Measurements from ENCODE around the gene SRCIN1.

SRCIN1 gene

DNA sequence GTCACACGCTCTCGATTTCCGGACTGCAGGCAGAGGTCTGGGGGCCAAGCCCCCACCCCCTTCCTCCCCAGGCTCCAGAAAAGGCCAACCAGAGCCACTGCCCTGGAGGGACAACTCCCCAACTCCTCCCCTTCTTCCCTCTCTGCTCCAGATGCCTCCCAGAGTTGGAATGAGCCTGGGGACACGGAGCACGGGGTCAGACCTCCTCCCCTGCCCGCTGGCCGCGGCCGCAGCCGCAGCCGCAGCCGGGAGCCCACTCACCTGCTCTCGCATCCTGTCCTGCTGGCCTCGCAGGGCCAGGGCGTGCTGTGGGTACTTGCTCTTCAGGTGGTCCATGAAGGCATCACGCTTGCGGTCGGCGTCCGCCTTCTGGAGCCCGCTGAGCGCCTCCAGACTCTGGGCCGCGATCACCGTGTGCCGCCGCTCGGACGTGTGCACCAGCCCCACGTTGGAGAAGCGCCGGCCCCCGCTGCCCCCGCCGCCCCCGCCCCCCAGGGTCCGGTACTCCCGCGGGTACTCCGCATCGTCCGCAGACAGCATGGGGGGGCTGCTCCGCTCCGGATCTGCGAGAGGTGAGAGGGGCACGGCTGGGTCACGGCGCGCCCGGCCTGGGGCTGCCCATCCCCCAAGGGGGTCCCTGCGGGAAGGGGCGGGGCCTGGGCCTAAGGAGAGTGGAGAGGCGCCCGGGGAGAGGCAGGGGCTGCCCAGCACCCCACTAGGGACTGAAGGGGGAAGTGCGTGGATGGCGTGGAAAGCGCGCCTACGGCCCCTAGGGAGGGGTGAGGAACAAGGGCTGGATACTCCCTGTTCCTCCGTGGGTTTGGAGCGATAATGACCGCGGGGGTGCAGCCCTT is 27.3 kb downstream of the SRCIN1 start:
- Histone ChIP-seq H3K4me1 (ENCODE audit: insufficient read depth, low read length) (peaks cover 24% of the 10 kb centered on the region), H3K36me3 (ENCODE audit: insufficient read depth, low read length) (no peaks in the 10 kb centered on the region), H3K9me3 (ENCODE audit: low read length) (no peaks in the 10 kb centered on the region), H3K4me3 (ENCODE audit: low read length) (peak overlapping the region; percentile 27), H3K27me3 (ENCODE audit: insufficient read depth, low read length) (no peaks in the 10 kb centered on the region), H2AFZ (ENCODE audit: low read depth, low read length) (no peak overlapping the region)

DNA sequence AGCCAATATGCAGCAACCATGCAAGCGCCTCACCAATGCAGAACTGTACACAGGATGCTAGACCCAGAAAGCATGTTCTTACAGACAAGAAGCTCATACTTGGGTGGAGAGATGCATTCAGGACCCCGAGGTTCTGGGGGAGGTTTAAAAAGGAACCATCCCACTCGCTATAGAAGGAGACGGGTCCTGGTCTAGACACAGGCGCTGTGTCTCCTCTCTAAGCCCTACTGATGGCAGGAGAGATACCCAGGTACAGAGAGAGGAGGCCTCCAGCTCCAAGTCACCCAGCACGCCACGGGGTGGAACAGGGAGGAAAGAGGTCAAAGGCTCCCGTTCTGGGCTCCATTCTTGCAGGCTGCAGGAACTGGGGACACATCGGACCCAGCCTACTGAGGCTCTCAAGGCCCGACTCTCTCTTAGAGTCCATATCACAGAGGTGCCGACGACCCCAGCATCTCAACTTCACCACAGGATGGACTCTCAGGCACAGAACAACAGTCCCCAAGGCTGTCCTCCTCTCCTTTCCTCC is 28.0 kb downstream of the SRCIN1 start:
- no peaks in the 10 kb centered on the region for H3K9me3 ChIP-seq (ENCODE audit: low read length)
- peak overlapping the region; percentile 25 for H3K4me3 ChIP-seq (ENCODE audit: low read length)
- H3K4me1 ChIP-seq (ENCODE audit: insufficient read depth, low read length), result peaks cover 29% of the 10 kb centered on the region
- no peaks in the 10 kb centered on the region for H3K27me3 ChIP-seq (ENCODE audit: insufficient read depth, low read length)
- no peaks in the 10 kb centered on the region for H3K36me3 ChIP-seq (ENCODE audit: insufficient read depth, low read length)
- H2AFZ ChIP-seq (ENCODE audit: low read depth, low read length), result no peak overlapping the region

- H3K4me1 ChIP-seq (ENCODE audit: insufficient read depth, low read length), result peaks cover 29% of the 10 kb centered on the region
- H3K4me3 ChIP-seq (ENCODE audit: low read length), result no peak overlapping the region
- no peaks in the 10 kb centered on the region for H3K9me3 ChIP-seq (ENCODE audit: low read length)
- no peak overlapping the region for H2AFZ ChIP-seq (ENCODE audit: low read depth, low read length)
- no peaks in the 10 kb centered on the region for H3K27me3 ChIP-seq (ENCODE audit: insufficient read depth, low read length)
- no peaks in the 10 kb centered on the region for H3K36me3 ChIP-seq (ENCODE audit: insufficient read depth, low read length)
Measured at GRCh38 chr17:38577244-38577643, 28.5 kb downstream of the SRCIN1 start.

DNA sequence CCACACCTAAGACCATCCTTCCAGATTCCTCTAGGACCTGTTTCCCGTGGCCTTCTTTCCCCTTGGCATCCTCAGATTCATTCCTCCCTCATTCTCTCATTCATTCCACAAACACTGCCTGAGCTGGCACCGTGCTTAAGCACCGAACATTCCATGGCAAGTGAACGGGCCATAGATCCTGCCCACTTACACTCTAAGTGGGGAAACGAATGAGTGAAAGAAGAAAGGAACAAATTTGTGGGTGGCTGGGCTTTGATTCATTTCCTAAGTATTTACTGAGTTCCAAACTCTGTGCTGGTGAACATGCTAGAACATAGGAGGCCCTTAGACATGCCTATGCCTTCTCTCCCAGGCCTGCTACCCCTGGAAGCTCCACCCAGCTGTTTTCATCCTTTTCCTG is 30.0 kb downstream of the SRCIN1 start:
- H3K27me3 ChIP-seq (ENCODE audit: insufficient read depth, low read length), result no peaks in the 10 kb centered on the region
- peaks cover 38% of the 10 kb centered on the region for H3K4me1 ChIP-seq (ENCODE audit: insufficient read depth, low read length)
- no peaks in the 10 kb centered on the region for H3K36me3 ChIP-seq (ENCODE audit: insufficient read depth, low read length)
- no peaks in the 10 kb centered on the region for H3K9me3 ChIP-seq (ENCODE audit: low read length)
- no peak overlapping the region for H3K4me3 ChIP-seq (ENCODE audit: low read length)
- H2AFZ ChIP-seq (ENCODE audit: low read depth, low read length), result no peak overlapping the region

DNA sequence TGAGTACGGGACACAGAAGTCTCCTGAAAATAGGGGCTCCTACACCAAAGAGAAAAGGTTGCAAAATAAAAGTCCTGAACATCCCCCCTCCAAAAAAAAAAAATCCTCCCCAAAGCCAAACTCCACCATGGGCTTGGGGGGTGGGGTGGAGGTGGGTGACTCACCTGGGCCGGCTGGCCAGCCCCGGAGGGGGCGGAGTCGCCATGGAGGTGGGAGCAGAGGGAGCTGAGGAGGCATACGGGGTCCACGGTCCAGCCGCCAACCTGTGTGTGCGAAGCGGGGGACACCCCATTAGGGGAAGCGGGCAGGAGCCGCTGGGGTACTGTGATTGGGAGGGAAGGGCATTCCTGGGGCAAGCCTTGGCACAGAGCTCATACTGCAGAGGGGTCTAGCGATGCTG is 31.0 kb downstream of the SRCIN1 start:
- no peaks in the 10 kb centered on the region for H3K36me3 ChIP-seq (ENCODE audit: insufficient read depth, low read length)
- no peaks in the 10 kb centered on the region for H3K9me3 ChIP-seq (ENCODE audit: low read length)
- H3K4me1 ChIP-seq (ENCODE audit: insufficient read depth, low read length), result peaks cover 33% of the 10 kb centered on the region
- H2AFZ ChIP-seq (ENCODE audit: low read depth, low read length), result no peak overlapping the region
- H3K4me3 ChIP-seq (ENCODE audit: low read length), result no peak overlapping the region
- H3K27me3 ChIP-seq (ENCODE audit: insufficient read depth, low read length), result no peaks in the 10 kb centered on the region

- Histone ChIP-seq H2AFZ (ENCODE audit: low read depth, low read length) (no peak overlapping the region), H3K36me3 (ENCODE audit: insufficient read depth, low read length) (no peaks in the 10 kb centered on the region), H3K4me1 (ENCODE audit: insufficient read depth, low read length) (peaks cover 26% of the 10 kb centered on the region), H3K27me3 (ENCODE audit: insufficient read depth, low read length) (no peaks in the 10 kb centered on the region), H3K9me3 (ENCODE audit: low read length) (no peaks in the 10 kb centered on the region), H3K4me3 (ENCODE audit: low read length) (peak overlapping the region; percentile 19)
Measured at GRCh38 chr17:38572669-38573365, 32.9 kb downstream of the SRCIN1 start.

DNA sequence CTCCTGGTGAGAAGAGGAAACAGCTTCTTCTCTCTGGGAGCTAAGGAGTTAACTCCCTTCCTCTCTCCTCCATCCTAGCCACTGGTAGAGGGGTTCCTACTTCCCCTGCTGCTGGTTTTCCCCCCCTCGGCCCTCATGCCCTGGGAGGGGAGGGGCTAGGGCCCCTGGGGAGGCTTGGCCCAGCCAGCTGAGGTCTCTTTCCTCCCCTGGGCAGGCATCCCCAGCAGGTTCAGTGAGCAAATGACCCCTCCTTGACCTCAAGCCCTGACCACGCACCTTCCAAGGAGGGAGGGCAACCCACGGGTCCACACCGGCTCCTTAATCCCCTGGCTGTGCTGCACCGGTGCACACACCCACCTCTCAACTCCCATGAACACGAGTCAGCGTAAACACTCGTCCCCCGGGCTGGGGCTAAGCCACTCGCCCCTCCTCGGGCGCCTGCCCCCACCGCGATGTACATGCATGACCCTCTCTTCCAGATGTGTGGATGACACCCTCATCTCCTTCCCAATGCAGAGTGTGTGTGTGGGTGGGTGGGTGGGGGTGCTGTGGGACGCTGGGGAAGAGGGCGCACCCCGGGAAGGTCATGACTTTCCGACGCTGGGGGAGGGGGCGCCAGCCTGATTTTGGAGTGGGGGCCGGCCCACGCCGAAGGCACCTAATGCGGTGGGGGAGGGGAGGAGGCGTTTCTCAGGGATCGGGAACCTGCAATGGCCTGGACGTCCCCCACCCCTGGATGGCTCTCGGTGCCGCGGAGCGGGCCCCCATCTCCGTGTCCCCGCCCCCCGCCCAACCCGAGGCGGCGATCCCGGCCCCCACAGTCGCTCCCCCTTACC is 33.7 kb downstream of the SRCIN1 start:
- H3K4me1 ChIP-seq (ENCODE audit: insufficient read depth, low read length), result peaks cover 24% of the 10 kb centered on the region
- no peak overlapping the region for H3K4me3 ChIP-seq (ENCODE audit: low read length)
- no peaks in the 10 kb centered on the region for H3K36me3 ChIP-seq (ENCODE audit: insufficient read depth, low read length)
- no peaks in the 10 kb centered on the region for H3K27me3 ChIP-seq (ENCODE audit: insufficient read depth, low read length)
- H3K9me3 ChIP-seq (ENCODE audit: low read length), result no peaks in the 10 kb centered on the region
- no peak overlapping the region for H2AFZ ChIP-seq (ENCODE audit: low read depth, low read length)

GRCh38 chr17:38569701-38570512 is 35.8 kb downstream of the SRCIN1 start:
- Histone ChIP-seq H3K4me3 (ENCODE audit: low read length) (no peak overlapping the region), H3K27me3 (ENCODE audit: insufficient read depth, low read length) (no peaks in the 10 kb centered on the region), H2AFZ (ENCODE audit: low read depth, low read length) (no peak overlapping the region), H3K9me3 (ENCODE audit: low read length) (no peaks in the 10 kb centered on the region), H3K4me1 (ENCODE audit: insufficient read depth, low read length) (peaks cover 40% of the 10 kb centered on the region), H3K36me3 (ENCODE audit: insufficient read depth, low read length) (no peaks in the 10 kb centered on the region)

- Histone ChIP-seq H3K27me3 (ENCODE audit: insufficient read depth, low read length) (no peaks in the 10 kb centered on the region), H3K36me3 (ENCODE audit: insufficient read depth, low read length) (no peaks in the 10 kb centered on the region), H3K4me1 (ENCODE audit: insufficient read depth, low read length) (peaks cover 50% of the 10 kb centered on the region)
Measured at GRCh38 chr17:38568845-38569510, 36.8 kb downstream of the SRCIN1 start.

DNA sequence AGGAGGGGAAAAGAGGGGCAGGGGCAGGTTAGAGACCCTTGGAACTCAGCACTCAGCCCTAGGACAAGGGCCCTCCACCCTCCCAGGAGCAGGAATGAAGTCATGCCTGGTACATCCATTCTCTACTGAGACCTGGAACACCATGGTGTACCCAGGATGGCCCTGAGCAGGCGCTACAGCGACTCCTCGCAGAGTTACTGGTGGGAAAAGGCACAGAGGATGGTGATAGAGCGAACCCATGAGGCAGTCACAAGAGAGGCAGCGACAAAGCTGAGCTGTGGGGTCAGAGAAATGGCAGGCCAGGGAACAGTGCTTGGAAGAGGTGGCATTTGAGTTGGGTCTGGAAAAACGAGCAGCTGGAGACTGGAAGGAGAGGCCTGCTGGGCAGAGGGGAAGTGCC is 37.5 kb downstream of the SRCIN1 start:
- Histone ChIP-seq H3K4me1 (ENCODE audit: insufficient read depth, low read length) (peaks cover 56% of the 10 kb centered on the region), H3K9me3 (ENCODE audit: low read length) (no peaks in the 10 kb centered on the region), H3K36me3 (ENCODE audit: insufficient read depth, low read length) (no peaks in the 10 kb centered on the region), H3K27me3 (ENCODE audit: insufficient read depth, low read length) (no peaks in the 10 kb centered on the region), H3K4me3 (ENCODE audit: low read length) (no peak overlapping the region), H2AFZ (ENCODE audit: low read depth, low read length) (no peak overlapping the region)

More at GRCh38 chr17:38568845-38569510, 36.8 kb downstream of the SRCIN1 start:
- Histone ChIP-seq H3K9me3 (ENCODE audit: low read length) (no peaks in the 10 kb centered on the region), H2AFZ (ENCODE audit: low read depth, low read length) (no peak overlapping the region), H3K4me3 (ENCODE audit: low read length) (no peak overlapping the region)

- H3K9me3 ChIP-seq (ENCODE audit: low read length), result no peaks in the 10 kb centered on the region
- no peak overlapping the region for H2AFZ ChIP-seq (ENCODE audit: low read depth, low read length)
- peaks cover 52% of the 10 kb centered on the region for H3K4me1 ChIP-seq (ENCODE audit: insufficient read depth, low read length)
- H3K36me3 ChIP-seq (ENCODE audit: insufficient read depth, low read length), result no peaks in the 10 kb centered on the region
- no peaks in the 10 kb centered on the region for H3K27me3 ChIP-seq (ENCODE audit: insufficient read depth, low read length)
- H3K4me3 ChIP-seq (ENCODE audit: low read length), result no peak overlapping the region
Measured at GRCh38 chr17:38567350-38567749, 38.4 kb downstream of the SRCIN1 start.

- Histone ChIP-seq H3K4me1 (ENCODE audit: insufficient read depth, low read length) (peaks cover 47% of the 10 kb centered on the region), H3K27me3 (ENCODE audit: insufficient read depth, low read length) (no peaks in the 10 kb centered on the region), H3K4me3 (ENCODE audit: low read length) (no peak overlapping the region), H2AFZ (ENCODE audit: low read depth, low read length) (no peak overlapping the region), H3K36me3 (ENCODE audit: insufficient read depth, low read length) (no peaks in the 10 kb centered on the region), H3K9me3 (ENCODE audit: low read length) (no peaks in the 10 kb centered on the region)
Measured at GRCh38 chr17:38566666-38567031, 39.1 kb downstream of the SRCIN1 start.
